Measurements from ENCODE around the gene ADAT3.

Gene ADAT3

DNA sequence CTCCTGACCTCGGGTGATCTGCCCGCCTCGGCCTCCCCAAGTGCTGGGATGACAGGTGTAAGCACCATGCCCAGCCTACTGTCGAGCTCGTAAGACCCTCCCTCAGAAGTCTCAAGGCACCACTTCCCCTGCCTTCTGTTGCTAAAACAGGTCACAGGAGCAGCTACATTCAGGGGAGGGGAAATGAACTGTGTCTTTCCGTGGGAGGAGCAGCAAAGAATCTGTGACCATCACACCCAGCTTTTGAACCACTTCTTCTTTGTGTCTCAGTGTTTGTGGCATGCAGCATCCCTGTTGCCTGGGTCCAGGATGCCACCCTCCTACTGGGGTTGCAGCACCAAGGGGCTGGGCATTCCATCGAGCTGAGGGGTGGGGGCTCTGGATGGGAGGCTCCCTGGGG, 28.0 kb downstream of the ADAT3 start:
- no peaks in the 10 kb centered on the region for H3K79me2 ChIP-seq (ENCODE audit: control insufficient read depth, low read length)
- no peaks in the 10 kb centered on the region for H3K9me2 ChIP-seq (replicated peaks; ENCODE audit: control insufficient read depth, low read length)
- H3K4me2 ChIP-seq (ENCODE audit: low read length), result peak overlapping the region; percentile 47

DNA sequence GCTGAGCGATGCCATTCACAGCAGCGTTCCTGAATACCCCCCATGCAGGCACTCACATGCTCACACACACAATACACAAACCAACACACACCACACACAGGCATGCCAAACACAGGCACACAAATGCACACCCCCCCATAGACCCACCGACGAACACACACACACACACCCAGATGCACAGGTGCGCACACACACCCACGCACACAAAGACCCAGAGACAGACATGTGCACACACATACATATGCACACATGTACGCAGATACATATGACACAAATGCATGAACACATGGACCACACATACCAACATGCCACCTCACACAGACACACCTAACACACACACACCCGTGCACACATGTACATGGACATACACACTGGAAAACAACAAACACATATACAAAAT, 28.7 kb downstream of the ADAT3 start:
- H3F3A ChIP-seq (ENCODE audit: control insufficient read depth, insufficient read depth), result peaks cover 5% of the 10 kb centered on the region; the same call in 1 of the 2 replicates
- peaks cover 7% of the 10 kb centered on the region for H3K27me3 ChIP-seq (ENCODE audit: control insufficient read depth, low read length)
- H3K36me3 ChIP-seq (ENCODE audit: control insufficient read depth, low read length), result no peaks in the 10 kb centered on the region
- H3K9me2 ChIP-seq (replicated peaks; ENCODE audit: control insufficient read depth, low read length), result no peaks in the 10 kb centered on the region
- H3K4me3 ChIP-seq (ENCODE audit: low read length), result no peak overlapping the region
- H4K20me1 ChIP-seq (ENCODE audit: control insufficient read depth, insufficient read depth, low read depth, low read length), result no peaks in the 10 kb centered on the region
- H3K79me2 ChIP-seq (ENCODE audit: control insufficient read depth, low read length), result no peaks in the 10 kb centered on the region
- H3K27ac ChIP-seq (ENCODE audit: low read depth, low read length), result no peak overlapping the region
- H3K9me3 ChIP-seq (ENCODE audit: control insufficient read depth, insufficient read depth, low read length), result peaks cover 13% of the 10 kb centered on the region
- no peak for TF ChIP-seq EZH2phosphoT487 (IDR thresholded peaks at IDR 0.05; ENCODE audit: borderline replicate concordance, low read length)
- TF ChIP-seq, protein P1, sequence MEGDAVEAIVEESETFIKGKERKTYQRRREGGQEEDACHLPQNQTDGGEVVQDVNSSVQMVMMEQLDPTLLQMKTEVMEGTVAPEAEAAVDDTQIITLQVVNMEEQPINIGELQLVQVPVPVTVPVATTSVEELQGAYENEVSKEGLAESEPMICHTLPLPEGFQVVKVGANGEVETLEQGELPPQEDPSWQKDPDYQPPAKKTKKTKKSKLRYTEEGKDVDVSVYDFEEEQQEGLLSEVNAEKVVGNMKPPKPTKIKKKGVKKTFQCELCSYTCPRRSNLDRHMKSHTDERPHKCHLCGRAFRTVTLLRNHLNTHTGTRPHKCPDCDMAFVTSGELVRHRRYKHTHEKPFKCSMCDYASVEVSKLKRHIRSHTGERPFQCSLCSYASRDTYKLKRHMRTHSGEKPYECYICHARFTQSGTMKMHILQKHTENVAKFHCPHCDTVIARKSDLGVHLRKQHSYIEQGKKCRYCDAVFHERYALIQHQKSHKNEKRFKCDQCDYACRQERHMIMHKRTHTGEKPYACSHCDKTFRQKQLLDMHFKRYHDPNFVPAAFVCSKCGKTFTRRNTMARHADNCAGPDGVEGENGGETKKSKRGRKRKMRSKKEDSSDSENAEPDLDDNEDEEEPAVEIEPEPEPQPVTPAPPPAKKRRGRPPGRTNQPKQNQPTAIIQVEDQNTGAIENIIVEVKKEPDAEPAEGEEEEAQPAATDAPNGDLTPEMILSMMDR (IDR thresholded peaks at IDR 0.05; ENCODE audit: low read depth, low read length, poor library complexity, severe bottlenecking), result no peak
- no peak overlapping the region; the same call in 1 of the 2 replicates for H3K4me2 ChIP-seq (ENCODE audit: low read length)
- peaks cover 34% of the 10 kb centered on the region for H3K4me1 ChIP-seq (ENCODE audit: control insufficient read depth, low read length)

More for the DNA sequence above, 28.0 kb downstream of the ADAT3 start:
- Histone ChIP-seq H3K4me3 (ENCODE audit: low read length) (peak overlapping the region; percentile 10), H3F3A (ENCODE audit: control insufficient read depth, insufficient read depth) (peaks cover 5% of the 10 kb centered on the region; the same call in 1 of the 2 replicates), H4K20me1 (ENCODE audit: control insufficient read depth, insufficient read depth, low read depth, low read length) (no peaks in the 10 kb centered on the region), H3K4me1 (ENCODE audit: control insufficient read depth, low read length) (peaks cover 36% of the 10 kb centered on the region), H3K27ac (ENCODE audit: low read depth, low read length) (no peak overlapping the region), H3K9me3 (ENCODE audit: control insufficient read depth, insufficient read depth, low read length) (peaks cover 13% of the 10 kb centered on the region), H3K36me3 (ENCODE audit: control insufficient read depth, low read length) (no peaks in the 10 kb centered on the region), H3K27me3 (ENCODE audit: control insufficient read depth, low read length) (peaks cover 8% of the 10 kb centered on the region)
- TF ChIP-seq EZH2phosphoT487 (IDR thresholded peaks at IDR 0.05; ENCODE audit: borderline replicate concordance, low read length), result no peak
- TF ChIP-seq, protein P1 (IDR thresholded peaks at IDR 0.05; ENCODE audit: low read depth, low read length, poor library complexity, severe bottlenecking), result no peak

DNA sequence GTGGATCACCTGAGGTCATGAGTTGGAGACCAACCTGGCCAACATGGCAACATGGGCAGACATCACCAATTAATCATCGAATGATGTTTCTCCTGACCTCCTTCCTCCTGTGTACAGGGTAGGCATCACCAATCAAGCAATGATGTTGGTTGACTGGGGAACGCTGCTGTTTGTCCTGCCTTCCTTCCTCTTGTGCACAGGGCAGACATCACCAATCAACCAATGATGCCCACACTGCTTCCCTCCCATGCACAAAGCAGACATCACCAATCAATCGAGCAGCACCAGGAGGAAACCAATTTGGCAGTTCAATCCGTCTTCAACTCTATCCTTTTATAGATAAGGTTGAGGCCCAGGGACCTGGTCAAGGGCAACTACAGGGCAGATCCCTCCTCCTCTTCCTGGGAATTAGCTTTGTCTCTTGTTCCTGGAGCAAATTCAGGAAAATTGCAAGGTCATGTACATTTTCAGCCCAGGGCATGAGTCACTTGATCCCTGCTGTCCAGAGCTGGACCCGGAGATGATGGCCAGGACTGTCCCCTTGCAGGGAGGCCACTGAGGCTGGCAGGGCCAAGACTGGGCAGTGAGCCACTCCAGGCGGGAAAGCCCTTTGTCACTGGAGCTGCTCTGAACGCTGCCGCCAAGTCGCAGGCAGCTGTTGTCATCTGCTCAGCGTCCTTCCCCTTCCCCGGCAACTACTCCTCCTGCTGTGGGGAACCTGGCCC, 30.4 kb downstream of the ADAT3 start:
- H3K4me3 ChIP-seq (ENCODE audit: low read length), result no peak overlapping the region
- TF ChIP-seq EZH2phosphoT487 (IDR thresholded peaks at IDR 0.05; ENCODE audit: borderline replicate concordance, low read length), result no peak
- TF ChIP-seq, protein P1 (IDR thresholded peaks at IDR 0.05; ENCODE audit: low read depth, low read length, poor library complexity, severe bottlenecking), result no peak
- no peak overlapping the region for H3K4me2 ChIP-seq (ENCODE audit: low read length)
- no peak overlapping the region for H3K27ac ChIP-seq (ENCODE audit: low read depth, low read length)
- H3K9me2 ChIP-seq (replicated peaks; ENCODE audit: control insufficient read depth, low read length), result no peaks in the 10 kb centered on the region
- no peaks in the 10 kb centered on the region for H4K20me1 ChIP-seq (ENCODE audit: control insufficient read depth, insufficient read depth, low read depth, low read length)
- peaks cover 13% of the 10 kb centered on the region for H3K9me3 ChIP-seq (ENCODE audit: control insufficient read depth, insufficient read depth, low read length)
- H3K27me3 ChIP-seq (ENCODE audit: control insufficient read depth, low read length), result no peaks in the 10 kb centered on the region
- H3K36me3 ChIP-seq (ENCODE audit: control insufficient read depth, low read length), result no peaks in the 10 kb centered on the region; the same call in 1 of the 2 replicates
- no peaks in the 10 kb centered on the region for H3K79me2 ChIP-seq (ENCODE audit: control insufficient read depth, low read length)
- peaks cover 5% of the 10 kb centered on the region; the same call in 1 of the 2 replicates for H3F3A ChIP-seq (ENCODE audit: control insufficient read depth, insufficient read depth)
- H3K4me1 ChIP-seq (ENCODE audit: control insufficient read depth, low read length), result peaks cover 31% of the 10 kb centered on the region
